ELF-1 (cell line): Measurements from ENCODE around the gene TMEM221.
A peak's percentile ranks its signal among the peaks of the same experiment; 100 is the strongest.

Experiments used
- DNase-seq: peaks from one replicate; pipeline ENCODE4 v3.0.0-alpha.2; 2016; ENCODE audit warnings: low read depth, low spot score

The TMEM221 gene

DNA sequence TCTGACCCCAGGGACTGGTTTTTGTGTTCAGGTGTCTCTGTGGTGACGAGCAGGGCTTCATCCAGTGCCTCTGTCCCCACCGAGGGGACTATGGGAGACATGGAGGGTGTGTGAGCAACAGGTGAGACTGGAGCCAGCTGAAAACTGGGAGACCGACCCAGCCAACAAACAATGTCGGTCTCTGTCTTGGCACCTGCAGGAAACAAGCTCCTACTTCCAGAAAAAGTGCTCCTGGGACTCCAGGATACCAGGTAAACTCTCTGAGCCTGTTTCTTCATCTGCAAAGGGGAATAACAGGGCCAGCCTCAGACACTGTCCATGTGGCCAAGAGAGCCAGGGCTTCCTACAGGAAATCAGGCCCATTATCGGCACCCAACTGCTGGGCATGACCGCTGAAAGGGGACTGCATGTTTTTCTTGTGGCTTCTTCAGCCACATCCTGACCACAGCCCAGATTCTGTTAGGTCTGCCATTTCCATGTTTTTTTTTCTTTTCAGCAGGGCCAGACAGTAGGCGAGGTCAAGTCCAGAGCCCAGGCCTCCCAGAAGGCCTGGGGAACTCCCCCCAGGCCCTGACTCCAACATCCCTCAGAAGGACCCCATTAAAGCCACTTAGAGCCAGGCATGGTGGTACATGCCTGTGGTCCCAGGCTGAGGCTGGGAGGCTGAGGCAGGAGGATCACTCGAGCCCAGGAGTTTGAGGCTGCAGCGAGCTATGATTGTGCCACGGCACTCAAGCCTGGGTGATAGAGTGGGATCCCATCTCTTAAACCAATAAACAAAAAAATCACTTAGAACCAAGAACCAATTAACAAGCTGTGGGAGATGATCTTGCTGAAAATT is 42.2 kb downstream of the TMEM221 start:
- no peak for DNase-seq

DNA sequence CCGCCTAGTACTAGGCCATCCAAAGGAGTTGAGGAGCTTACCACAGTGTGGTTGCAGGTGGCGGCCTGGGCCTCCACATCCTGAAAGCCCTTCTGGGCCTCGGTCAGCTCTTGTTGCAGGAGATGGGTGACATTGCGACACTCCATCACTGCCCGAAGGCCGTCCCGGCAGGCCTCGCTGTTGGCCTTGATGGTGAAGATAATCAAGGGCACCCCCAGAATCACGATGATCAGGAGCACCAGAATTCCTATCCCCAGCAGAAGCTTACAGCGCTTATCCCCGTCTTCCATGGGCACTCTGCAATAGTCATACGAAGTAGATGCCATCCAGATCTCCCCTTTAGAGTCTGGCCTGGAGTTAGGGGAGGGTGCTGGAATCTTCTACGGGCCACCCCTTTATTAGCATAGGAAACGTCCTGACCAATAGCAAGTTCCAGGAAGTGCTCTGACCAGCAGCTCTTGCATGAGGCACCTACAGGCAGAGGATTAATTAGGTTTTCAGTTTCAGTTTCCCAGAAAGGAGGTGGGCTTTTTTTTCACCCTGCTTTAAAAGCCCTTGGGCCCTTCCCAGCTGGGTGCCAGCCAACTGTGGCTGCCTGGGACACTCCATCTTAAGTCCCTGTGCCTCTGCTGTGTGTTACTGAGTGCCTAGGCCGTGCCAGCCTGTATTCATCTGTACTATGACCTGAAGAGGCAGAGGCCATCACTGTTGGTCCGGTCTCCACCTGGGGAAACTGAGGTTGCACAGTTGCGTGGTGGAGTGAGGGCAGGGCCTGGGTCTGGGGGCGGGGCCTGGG is 43.0 kb downstream of the TMEM221 start, which contains the start of gene BST2:
Gene BST2 (minus strand): TSS at position 381 of the 796 bp plus-strand sequence. CDS start 55 bp downstream, at position 326.
- peak; percentile 74 for DNase-seq

DNA sequence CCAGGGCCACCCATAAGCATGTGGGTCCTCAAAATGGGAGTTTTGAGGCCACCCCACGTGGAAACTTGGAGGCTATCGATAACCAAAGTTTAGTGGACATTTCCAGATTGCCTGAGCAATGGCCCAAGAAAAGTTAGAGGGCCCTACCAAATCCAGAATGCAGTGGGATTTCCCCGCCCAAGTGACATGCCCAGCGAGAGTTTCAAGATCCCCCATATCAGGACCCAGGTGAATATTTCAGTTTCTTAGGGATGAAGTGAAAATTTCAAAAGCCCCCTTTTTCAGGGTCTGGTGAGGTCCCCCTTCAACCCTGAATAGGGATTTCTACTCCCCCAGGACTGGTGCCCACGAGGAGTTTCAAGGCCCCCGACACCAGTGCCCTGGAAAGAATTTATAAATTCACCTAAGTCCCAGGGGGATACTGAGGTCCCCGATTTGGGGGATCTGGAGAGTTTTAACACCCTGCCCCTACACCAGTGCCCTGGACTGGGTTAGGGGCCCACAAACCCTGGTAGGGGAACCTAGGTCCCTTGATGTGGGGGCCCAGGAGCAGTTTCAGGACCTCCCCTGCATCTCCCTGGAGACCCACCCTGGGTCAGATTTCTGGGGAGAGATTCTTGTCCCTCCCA is 43.7 kb downstream of the TMEM221 start:
- no peak for DNase-seq

DNA sequence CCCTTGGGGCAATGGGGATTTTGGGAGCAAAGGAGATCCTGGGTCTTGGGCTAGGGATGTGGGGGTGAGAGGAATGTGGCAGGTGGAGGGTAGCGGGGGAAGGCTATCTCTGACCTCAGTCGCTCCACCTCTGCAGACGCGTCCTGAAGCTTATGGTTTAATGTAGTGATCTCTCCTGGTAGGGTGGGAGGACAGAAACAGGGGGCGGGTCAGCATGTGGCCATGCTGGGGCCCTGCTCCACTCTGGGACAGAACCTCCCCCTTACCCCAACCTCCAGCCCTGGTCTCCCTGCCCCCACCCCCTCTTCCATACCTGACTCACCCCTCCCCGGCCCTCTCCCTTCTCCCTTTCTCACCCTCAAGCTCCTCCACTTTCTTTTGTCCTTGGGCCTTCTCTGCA is 44.5 kb downstream of the TMEM221 start:
- DNase-seq, result no peak

DNA sequence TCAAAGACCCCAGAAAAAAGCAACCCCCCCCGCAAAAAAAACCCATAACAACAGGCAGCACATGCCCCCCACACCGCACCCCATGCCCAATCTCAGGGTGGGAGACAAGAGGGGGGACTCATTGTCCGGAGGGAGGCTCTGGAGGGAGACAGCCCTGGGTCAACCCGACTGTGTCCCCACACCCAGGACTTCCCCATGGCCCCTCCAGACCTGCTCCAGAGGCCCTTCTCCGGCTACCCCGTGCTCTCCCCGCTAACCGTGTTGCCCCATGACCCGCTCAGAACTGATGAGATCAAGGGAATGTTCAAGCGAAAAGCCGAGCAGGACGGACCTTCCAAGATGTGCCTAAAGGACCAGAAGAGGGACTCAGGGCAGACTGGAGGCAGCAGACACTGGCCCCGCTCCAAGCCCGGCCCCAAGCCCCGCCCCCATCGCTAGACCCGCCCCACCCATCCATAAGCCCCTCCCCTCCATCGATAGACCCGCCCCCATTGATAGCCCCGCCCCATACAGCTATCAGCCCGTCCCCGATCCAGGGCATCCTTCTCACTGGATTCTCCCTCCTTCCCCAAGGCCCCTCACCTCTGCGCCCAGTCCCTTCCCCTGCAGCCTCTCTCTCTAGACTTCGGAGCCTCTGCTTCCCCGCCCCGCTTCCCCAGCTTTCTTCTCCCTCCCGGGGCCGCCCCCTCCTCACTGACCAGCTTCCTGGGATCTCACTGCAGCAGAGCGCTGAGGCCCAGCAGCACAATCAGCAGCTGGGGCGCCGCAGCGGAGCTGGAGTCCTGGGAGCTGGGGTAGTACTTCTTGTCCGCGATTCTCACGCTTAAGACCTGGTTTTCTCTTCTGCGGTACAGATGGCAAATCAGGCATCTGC is 45.2 kb downstream of the TMEM221 start:
- peak; percentile 75 for DNase-seq

DNA sequence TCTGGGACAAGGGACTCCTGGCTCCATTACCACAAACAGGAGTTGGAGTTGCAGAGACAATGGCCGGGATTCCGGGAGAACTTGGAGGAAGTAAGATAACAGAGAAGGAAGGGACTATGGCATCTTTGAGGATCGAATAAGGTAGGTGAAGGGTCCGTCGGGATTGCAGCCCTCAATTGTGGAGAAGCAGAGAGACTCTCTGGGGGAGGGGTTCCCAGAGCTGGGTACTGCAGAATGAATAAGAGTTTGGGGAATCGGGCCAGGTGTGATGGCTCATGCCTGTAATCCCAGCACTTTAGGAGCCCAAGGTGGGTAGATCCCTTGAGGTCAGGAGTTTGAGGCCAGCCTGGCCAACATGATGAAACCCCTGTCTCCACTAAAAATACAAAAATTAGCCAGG is 46.8 kb downstream of the TMEM221 start:
- no peak for DNase-seq

DNA sequence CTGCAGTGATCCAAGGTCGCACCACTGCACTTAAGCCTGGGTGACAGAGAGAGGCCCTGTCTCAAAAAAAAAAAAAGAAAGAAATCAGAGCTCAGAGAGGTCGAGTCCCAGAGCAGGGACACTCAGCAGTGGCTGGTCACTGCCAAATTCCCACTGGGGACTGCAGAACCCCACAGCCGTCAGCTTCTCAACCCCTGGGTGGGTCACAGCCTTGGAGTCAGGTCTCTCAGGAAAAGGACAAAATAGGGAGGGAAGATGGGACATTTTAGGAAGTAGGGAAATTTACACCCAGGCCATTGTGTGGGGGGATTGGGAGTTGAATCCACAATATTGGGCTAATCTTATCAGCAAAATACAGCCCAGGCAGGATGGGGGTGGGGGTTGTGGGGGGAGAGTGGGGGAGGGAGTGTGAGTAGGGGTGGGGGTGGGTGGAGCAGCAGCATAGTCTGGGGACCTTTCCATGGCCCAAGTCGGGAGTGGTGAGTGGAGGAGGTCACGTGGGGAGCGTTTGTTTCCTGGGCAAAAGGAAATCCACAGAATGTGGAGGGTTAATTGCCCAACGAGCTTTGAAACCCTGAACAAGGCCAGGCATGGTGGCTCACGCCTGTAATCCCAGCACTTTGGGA is 49.5 kb downstream of the TMEM221 start:
- DNase-seq, result no peak

DNA sequence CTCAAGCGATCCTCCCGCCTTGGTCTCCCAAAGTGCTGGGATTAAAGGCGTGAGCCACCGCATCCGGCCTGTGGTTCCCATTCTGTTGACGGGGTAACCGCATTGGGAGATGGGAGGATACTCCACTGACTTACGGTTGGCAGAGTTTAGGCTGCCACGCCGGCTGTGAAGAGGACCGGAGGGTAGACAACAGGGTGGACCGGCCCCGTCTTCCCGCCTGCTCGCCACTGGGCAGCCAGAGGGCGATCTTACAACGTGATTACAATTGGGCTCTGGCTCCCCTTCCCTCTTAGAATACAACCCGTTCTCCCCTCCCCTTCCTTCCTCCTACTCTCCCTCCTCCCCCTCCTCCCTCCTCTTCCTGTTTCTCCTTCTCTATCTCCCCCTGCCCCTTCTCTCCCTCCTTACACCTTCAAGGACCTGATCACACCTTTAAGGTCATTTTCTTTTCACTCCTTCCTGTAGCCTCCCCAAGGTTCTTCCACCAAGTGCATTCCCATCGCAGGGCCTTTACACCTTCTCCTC is 53.5 kb downstream of the TMEM221 start:
- peak; percentile 88 for DNase-seq

DNA sequence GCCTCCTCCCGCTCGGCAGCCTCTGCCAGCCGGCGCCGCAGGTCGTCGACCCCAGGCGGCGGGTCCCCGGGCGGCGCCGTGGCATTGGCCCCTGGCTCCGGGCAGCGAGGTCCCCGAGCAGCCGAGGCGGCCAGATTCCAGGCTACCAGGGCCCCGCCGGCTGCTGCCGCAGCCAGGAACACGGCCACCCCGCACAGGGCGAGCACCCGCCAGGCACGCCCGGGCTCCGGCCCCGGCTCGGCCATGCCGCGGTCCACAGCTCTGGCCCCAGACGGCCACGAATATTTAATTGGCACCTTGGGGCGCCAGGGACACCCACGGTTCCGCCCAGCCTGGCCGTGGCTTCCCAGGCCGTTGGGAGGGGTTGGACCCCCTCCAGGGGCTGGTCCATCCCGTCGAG is 54.6 kb downstream of the TMEM221 start, which contains the start of gene CCDC194:
Gene CCDC194 (minus strand): TSS at position 283 of the 400 bp plus-strand sequence. CDS start 38 bp downstream, at position 245.
- no peak for DNase-seq

DNA sequence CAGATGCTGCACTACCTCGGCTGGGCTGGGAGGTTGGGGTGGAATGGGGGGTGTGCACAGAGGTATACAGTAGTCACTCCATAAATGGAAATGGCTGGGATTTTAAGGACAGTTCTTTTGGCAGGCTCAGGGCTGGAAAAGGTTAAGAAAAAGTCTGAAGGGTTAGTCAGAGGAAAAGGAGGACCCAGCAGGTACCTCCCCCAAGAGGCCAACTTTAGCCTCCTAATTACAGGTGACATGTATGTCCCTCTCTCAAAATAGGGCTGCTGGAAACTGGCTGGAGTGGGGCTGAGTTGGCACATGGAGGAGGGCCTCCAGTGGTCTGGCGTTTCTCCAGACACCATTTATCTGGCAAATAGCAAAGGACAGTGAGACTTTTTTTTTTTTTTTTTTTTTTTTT is 55.5 kb downstream of the TMEM221 start:
- DNase-seq, result no peak

DNA sequence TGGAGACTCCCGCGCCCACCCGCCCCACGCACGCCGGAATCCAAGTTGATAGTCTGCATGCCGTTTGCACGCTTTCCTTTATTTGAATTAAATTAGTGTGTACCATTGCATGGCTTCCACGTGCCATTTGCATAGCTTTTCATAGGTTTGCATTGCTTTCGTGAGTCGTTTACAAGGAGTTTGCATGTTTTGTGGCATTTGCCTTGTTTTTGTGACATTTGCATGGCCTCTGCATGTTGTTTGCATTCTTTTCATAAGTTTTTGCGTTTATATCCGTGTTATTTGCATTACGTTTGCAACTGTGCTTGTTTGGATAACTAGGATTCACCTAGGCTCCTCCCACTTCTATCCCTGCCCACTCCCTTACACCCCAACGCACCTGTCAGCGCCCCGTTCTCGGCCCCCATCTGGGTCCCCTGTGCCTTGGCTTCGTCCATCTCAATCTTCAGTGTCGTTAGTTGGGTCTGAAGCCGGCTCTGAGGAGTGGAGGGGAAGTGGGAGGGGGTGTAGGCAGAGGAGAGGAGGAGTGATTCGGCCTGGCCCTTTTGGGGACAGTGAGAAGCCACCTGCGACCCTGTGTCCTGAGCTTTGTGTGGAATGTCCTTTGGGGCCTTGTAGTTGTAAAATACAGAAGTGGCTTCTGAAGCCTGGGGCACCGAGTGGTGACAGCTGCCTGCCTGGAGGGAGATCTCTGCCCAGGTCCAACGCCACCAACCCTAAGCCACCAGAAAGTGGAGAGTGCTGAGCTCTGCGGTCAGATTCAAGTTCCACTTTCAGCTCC is 56.9 kb downstream of the TMEM221 start:
- DNase-seq, result no peak

DNA sequence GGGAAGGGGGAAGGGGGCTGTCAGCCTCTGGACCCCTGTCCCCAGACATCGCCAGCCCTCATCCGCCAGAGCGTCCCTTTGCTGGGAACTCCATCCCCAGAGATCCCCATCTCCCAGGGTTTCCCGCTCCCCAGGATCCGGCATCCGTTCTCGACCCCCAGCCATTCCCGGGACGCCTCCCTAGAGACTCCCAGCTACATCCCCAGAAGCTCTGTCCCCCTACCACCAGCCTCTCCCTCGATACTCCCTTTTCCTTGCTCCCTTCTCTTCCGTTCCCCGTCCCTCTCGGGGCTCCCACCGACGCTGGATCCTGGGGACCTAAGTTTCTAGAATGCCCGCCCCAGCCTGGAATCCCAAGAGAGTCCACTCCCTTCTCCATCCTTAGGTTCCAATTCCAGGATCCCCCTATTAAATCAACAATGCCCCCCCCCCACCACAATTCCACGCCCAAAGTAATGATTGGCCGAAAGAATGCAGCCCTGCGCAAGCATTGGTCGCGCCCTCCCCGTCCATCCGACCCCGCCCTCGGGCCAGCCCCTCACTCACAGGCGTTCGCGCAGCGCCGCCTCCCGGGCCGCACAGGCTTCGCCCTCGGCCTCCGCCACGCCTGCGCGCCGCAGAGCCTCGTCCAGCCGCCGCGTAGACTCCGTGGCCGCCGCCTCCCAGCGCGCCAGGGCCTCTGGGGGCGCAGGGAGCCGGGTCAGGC is 57.6 kb downstream of the TMEM221 start:
- peak; percentile 93 for DNase-seq

DNA sequence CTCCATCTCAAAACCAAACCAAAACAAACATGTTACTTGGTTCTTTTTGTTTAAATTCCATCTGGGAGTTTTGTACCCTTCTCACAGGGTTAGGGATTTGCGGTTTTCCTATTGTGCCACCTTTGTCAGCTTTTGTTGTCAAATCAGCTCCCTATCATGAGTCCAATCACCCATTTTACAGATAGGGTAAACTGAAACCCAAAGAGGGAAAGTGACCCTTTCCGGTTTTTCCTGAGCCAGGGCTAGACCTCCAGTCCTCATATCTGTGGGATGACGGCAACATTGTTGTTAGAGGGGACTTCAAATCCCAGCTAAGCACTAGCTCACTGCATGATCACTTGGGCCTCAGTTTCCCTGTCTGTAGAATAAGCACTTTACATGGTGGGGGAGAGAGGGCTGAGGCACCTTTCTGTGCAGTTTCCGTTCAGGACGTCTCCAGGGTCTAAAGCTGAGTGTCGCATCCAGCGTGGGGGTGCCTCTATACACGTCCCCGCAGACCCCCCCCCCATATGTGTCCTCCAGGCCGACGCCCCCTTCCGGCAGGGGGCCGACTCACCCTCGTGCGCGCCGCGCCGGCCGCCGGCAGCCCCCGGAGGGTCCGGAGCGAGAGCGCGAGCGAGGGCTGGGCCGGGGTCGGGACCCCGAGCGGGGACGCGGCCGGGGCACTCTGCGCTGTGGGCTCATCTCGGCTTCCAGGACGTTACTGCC is 58.4 kb downstream of the TMEM221 start:
- no peak for DNase-seq

DNA sequence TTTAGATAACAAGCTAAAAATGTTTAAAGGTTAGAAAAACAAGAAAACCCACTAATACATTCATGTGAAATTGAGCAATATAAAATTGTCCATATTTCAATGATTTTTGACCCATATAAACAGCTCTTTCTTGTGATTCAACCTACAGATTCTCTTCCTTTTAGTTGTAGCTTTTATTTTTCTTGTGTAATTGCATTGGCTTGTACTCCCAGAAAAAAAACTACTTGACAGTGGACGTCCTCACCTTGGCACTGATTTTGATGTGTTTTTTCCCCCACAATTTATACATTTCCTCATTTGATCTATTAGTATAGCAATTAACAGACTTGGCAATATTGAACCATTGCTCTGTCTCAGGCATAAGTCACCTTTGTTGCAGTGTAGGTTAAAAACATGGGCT is 59.2 kb downstream of the TMEM221 start:
- no peak for DNase-seq

DNA sequence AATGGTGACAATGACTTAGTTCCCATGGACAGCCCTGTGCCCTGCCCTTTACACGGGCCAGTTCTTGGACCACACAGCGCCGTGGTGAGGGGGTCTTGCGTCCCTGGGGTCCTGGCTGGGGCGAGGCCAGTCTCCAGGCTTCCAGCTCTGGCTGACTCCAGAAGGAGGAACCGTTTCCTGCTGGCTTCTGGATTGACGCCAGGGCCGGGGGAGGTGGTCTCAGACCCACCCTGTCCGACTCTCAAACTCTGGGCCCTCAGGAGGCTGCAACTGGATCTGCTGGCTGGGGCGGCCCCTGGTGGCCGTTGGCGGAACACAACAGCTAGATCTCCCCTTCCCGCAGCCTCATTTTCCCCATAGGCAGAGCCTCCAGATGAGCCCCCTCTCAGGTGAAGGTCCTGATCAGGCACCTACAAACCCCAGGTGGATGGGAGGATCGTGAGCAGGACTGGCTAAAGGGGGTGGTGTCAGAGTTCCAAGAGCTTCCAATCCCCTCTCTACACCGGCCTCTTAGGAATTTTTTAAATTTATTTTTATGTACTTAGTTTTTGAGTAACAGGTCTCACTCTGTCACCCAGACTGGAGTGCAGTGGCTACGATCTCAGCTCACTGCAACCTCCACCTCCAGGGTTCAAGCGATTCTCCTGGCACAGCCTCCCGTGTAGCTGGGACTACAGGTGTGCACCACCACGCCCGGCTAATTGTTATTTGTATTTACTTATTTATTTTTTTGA is 62.4 kb downstream of the TMEM221 start:
- peak; percentile 93 for DNase-seq
